Activated CD4-positive, alpha-beta T cell treated with anti-CD3 and anti-CD28 coated beads, Interleukin-2, amount 50 U/mL, for 16 hours (primary cell): Measurements from ENCODE around the gene MARCO.
"Not testable (repeated sequence)": the region's sequence is repeated elsewhere in the genome, so short reads cannot be mapped to it uniquely, and the experiment has no call there.

Experiments used
- DNase-seq: peaks from one replicate; pipeline ENCODE4 v3.0.0-alpha.2; 2020

The MARCO gene

GRCh38 chr2:119009110-119009509 lies 67.1 kb downstream of the MARCO start:
- DNase-seq, result no peak

- no peak for DNase-seq
Measured at GRCh38 chr2:119010336-119010735, 68.3 kb downstream of the MARCO start.

GRCh38 chr2:119011162-119011909 lies 69.3 kb downstream of the MARCO start:
- DNase-seq, result no peak

GRCh38 chr2:119011910-119012209 lies 69.9 kb downstream of the MARCO start:
- DNase-seq, result no peak

- no peak for DNase-seq
Measured at GRCh38 chr2:119012345-119013301, 70.6 kb downstream of the MARCO start.

- no peak for DNase-seq
Measured at GRCh38 chr2:119013671-119014070, 71.7 kb downstream of the MARCO start.

GRCh38 chr2:119015845-119016244 lies 73.9 kb downstream of the MARCO start:
- no peak for DNase-seq

GRCh38 chr2:119019521-119019920 lies 77.5 kb downstream of the MARCO start:
- DNase-seq, result no peak

- DNase-seq, result no peak
Measured at GRCh38 chr2:119022678-119023077, 80.7 kb downstream of the MARCO start.

- DNase-seq, result no peak
Measured at GRCh38 chr2:119023534-119023933, 81.5 kb downstream of the MARCO start.

GRCh38 chr2:119024152-119024551 lies 82.2 kb downstream of the MARCO start:
- DNase-seq, result no peak

- no peak for DNase-seq
Measured at GRCh38 chr2:119024568-119024967, 82.6 kb downstream of the MARCO start.

GRCh38 chr2:119025013-119025412 lies 83.0 kb downstream of the MARCO start:
- no peak for DNase-seq

- DNase-seq, result no peak
Measured at GRCh38 chr2:119025762-119026351, 83.9 kb downstream of the MARCO start.

- no peak for DNase-seq
Measured at GRCh38 chr2:119026890-119027289, 84.9 kb downstream of the MARCO start.

GRCh38 chr2:119028327-119029174 lies 86.6 kb downstream of the MARCO start:
- no peak for DNase-seq

- no peak for DNase-seq
Measured at GRCh38 chr2:119029297-119029696, 87.3 kb downstream of the MARCO start.

- DNase-seq, result not testable (repeated sequence)
Measured at GRCh38 chr2:119037922-119038321, 95.9 kb downstream of the MARCO start.

- DNase-seq, result no peak
Measured at GRCh38 chr2:119040730-119041129, 98.7 kb downstream of the MARCO start.
